ENCODE measurements around the gene NBR1.
"Not testable (repeated sequence)": the region's sequence is repeated elsewhere in the genome, so short reads cannot be mapped to it uniquely, and the experiment has no call there.

The NBR1 gene

GRCh38 chr17:43216369-43216761 lies 45.4 kb downstream of the NBR1 start:
- no peak for DNase-seq

DNA sequence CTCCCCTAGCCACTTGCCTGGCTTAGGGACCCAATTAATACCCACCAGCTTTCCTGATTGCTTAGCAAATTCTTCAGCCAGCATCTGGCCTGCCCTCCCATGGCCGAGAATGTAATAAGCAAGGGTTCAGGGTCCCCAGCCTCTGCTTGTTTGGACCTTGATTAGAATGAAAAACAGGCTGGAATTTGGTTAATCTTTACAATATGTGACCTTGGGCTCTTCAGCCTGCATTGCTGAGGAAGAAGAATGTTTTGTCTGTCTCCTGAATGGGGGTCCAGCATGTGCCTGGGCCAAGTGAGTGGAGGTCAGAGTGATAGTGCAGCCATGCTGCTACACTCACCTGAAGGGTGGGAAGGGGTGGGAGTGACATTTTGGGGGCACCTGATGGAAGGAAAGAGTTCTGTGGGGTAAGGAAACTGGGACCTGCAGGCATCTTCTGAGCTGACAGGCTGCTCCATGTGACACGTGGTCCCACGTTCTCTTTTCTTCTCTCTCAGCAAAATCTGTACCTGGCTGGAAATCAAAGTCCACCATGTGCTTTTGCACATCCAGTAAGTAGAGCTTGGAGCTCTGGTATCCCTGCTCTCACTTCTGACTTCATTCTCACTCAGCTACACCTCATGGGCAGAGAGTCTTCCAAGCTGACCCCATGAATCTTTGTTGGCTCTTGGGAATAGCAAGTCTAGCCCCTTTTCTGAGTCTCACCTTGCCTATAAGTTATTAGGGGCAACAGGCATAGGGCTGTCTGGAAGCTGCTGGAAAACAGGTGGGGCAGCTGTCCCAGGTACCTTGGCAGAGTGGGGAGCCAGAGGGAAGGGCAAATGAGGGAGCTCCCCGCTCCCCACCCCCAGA lies 46.0 kb downstream of the NBR1 start:
- DNase-seq: no peak

- no peak for DNase-seq
Measured at GRCh38 chr17:43217614-43218087, 46.6 kb downstream of the NBR1 start.

- no peak for DNase-seq
Measured at GRCh38 chr17:43219001-43219400, 48.0 kb downstream of the NBR1 start.

DNA sequence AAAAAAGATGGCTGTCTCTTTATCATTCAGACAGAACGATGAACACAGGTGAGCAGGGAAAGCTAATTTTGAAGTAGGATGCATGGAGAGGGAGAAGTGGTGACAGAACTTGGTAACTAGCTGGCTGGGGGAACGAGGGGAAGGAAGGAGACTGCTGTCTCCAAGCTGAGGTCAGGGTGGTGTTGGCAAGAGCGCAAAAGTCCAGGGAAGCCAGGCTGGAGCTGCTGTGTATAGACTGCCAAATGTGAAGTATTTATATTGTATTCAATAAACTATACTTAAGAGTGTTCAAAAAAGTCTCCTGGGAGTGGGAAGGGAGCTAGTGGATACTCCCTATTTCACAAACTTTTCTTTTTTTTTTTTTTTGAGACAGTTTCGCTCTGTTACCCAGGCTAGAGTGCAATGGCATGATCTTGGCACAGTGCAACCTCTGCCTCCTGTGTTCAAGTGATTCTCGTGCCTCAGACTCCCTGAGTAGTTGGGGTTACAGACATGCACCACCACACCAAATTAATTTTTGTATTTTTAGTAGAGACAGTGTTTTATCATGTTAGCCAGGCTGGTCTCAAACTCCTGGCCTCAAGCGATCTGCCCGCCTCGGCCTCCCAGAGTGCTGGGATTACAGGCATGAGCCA lies 48.8 kb downstream of the NBR1 start:
- no peak for DNase-seq

- no peak for DNase-seq
Measured at GRCh38 chr17:43220511-43221125, 49.6 kb downstream of the NBR1 start.

- no peak for DNase-seq
Measured at GRCh38 chr17:43224146-43224705, 53.2 kb downstream of the NBR1 start.

DNA sequence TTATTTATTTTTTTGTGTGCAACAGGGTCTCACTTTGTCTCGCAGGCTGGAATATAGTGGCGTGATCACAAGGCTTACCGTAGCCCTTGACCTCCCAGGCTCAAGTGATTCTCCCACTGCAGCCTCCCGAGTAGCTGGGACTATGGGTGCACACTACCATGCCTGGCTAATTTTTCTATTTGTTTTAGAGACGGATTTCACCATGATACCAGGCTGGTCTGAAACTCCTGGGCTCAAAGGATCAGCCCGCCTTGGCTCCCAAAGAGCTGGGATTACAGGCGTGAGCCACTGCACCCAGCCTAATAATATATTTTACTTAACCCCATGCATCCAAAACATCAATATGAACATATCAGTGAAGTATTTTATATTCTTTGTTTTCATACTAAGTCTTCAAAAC lies 55.4 kb downstream of the NBR1 start:
- DNase-seq: no peak

GRCh38 chr17:43228020-43228782 lies 57.2 kb downstream of the NBR1 start, which contains the start of gene CCDC200:
Gene CCDC200 (minus strand): TSS chr17:43228623. CDS start chr17:43228554, 69 bp downstream.
- DNase-seq: not testable (repeated sequence)

- DNase-seq: not testable (repeated sequence)
Measured at GRCh38 chr17:43231205-43232020, 60.4 kb downstream of the NBR1 start.

GRCh38 chr17:43232021-43232699 lies 61.1 kb downstream of the NBR1 start:
- not testable (repeated sequence) for DNase-seq

- not testable (repeated sequence) for DNase-seq
Measured at GRCh38 chr17:43233263-43233662, 62.2 kb downstream of the NBR1 start.

DNA sequence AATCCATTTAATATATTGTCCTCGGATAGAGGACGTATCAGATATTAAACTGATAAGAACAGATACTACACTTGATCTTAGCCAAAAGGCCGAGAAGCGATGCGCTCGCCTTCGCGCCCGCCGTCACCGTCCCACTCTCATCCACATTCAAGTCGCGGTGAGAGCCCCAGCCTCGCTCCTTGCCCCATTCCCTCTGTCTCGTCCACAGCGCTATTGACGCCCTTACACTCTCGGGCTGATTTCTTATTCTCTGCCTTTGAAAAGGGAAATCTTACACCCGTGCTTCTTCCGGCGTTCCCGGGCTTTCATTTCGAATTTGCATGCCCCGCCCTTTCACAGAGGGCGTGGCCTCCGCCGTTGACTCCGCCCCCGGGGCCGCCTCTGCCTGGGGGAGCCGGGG lies 62.9 kb downstream of the NBR1 start, which contains the start of gene RNU2-1:
RNU2-1 (minus strand) TSS at position 101 of the 400 bp plus-strand sequence.
- not testable (repeated sequence) for DNase-seq

DNA sequence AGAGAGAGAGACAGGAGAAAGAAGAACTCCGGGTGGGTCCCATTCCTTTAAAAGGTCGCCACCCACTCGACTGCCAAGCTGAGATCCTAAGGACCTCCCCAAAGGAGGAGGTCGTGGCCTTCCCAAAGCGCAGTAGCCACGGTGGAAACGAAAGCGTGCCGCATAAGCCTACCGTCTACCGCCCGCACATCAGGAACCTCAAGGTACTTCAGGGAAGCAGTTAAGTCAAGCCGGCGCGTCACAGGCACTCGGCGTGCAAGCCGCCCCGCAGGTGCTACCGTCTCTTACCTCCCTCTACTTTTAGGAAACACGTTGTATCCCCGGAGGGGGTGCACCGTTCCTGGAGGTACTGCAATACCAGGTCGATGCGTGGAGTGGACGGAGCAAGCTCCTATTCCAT lies 68.6 kb downstream of the NBR1 start:
- not testable (repeated sequence) for DNase-seq

DNA sequence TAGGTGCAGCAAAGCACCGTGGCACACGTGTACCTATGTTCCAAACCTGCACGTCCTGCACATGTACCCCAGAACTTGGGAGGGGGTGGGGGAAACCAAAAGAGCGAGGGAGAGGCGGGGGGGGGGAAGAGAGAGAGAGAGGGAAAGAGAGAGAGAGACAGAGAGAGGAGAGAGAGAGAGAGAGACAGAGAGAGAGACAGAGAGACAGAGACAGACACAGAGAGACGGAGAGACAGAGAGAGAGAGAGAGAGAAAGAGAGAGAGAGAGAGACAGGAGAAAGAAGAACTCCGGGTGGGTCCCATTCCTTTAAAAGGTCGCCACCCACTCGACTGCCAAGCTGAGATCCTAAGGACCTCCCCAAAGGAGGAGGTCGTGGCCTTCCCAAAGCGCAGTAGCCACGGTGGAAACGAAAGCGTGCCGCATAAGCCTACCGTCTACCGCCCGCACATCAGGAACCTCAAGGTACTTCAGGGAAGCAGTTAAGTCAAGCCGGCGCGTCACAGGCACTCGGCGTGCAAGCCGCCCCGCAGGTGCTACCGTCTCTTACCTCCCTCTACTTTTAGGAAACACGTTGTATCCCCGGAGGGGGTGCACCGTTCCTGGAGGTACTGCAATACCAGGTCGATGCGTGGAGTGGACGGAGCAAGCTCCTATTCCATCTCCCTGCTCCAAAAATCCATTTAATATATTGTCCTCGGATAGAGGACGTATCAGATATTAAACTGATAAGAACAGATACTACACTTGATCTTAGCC lies 69.8 kb downstream of the NBR1 start:
- DNase-seq: not testable (repeated sequence)

DNA sequence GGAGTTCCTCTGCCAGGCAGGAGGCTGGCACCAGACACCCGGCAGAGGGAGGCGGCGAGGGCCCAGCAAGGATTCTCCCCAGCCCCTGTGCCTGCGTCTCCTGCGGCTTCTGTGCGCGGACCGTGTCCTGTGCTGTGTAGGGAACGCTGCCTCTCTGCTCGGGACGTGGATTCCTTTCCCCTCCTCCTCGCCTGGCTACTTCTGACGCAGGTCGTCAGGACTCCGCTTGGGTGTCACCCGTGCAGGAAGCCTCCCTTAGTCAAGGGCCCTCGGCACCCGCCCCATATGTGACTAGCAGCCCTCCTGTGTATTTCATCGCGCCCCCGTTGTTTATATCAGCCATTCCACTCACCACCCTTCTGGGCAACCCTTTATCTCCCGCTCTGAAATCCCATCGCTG lies 75.4 kb downstream of the NBR1 start:
- not testable (repeated sequence) for DNase-seq
